Peyer's patch (tissue), 4 donors: ENCODE data around the gene BMP6.

ENCODE experiments used
- CTCF ChIP-seq, 6 experiments: fragments of 450-650 bp in 4 of 6; fragments of 200-600 bp in 2 of 6; sonication (generic) in 1 of 6; IDR thresholded peaks; one replicate each; pipeline ENCODE4 v1.5.1; 2017 to 2019; ENCODE audit warnings: antibody characterized with exemption in 6 of 6, mild to moderate bottlenecking in 3 of 6, moderate library complexity in 1 of 6
- POLR2A ChIP-seq, 2 donors: fragments of 450-650 bp; IDR thresholded peaks; one replicate each; pipeline ENCODE4 v1.5.1; 2017; ENCODE audit warnings: antibody characterized with exemption in 2 of 2, mild to moderate bottlenecking in 2 of 2, moderate library complexity in 2 of 2

GRCh38 chr6:7784706-7785105 lies 58.8 kb downstream of the BMP6 start:
- TF ChIP-seq CTCF (IDR thresholded peaks at IDR 0.05) (no peak), POLR2A (IDR thresholded peaks at IDR 0.05) (no peak)
